ENCODE results near the gene FGF14. TPM values are rescaled to one million over a fixed set of nuclear protein-coding genes. Genes with fewer than 3 reads are reported as not detected.

FGF14 gene
- total RNA-seq, 1 experiment from 2014 or later: 0.22 TPM

GRCh38 chr13:101988140-101988539 is 413.7 kb downstream of the FGF14 start:
- Histone ChIP-seq H3T11ph (ENCODE audit: low read length) (no peak overlapping the region), H3K23me2 (ENCODE audit: insufficient read length, low read depth, low read length, poor library complexity, severe bottlenecking) (no peaks in the 10 kb centered on the region), H2BK12ac (ENCODE audit: insufficient read length, low read depth, low read length) (no peak overlapping the region), H2BK15ac (ENCODE audit: low read depth, low read length) (no peak overlapping the region), H3K4me1 (ENCODE audit: insufficient read depth, low read length) (no peaks in the 10 kb centered on the region), H3K14ac (ENCODE audit: insufficient read depth, low read length) (no peak overlapping the region), H3K9me3 (ENCODE audit: control insufficient read depth, low read depth, low read length) (no peaks in the 10 kb centered on the region), H3K79me2 (ENCODE audit: insufficient read depth, low read length) (no peaks in the 10 kb centered on the region), H2AFZ (ENCODE audit: low read length) (no peak overlapping the region), H3K27me3 (ENCODE audit: insufficient read depth, low read length) (no peaks in the 10 kb centered on the region), H3K4me2 (ENCODE audit: insufficient read depth, insufficient read length, low read length) (no peak overlapping the region), H4K91ac (ENCODE audit: insufficient read length, low read depth, low read length) (no peak overlapping the region), H2BK20ac (ENCODE audit: low read depth, low read length, poor library complexity, severe bottlenecking) (no peak overlapping the region), H3K23ac (ENCODE audit: insufficient read length, low read depth, low read length) (no peak overlapping the region), H3K27ac (ENCODE audit: insufficient read length, low read depth, low read length) (no peak overlapping the region), H2BK5ac (ENCODE audit: insufficient read length, low read length) (no peak overlapping the region), H4K8ac (replicated peaks; ENCODE audit: insufficient read length, low read depth, low read length) (no peak overlapping the region), H3K9ac (ENCODE audit: extremely low read depth, insufficient read length, low read length) (no peak overlapping the region), H4K20me1 (ENCODE audit: control insufficient read depth, insufficient read depth, insufficient read length) (no peaks in the 10 kb centered on the region), H3K79me1 (ENCODE audit: insufficient read depth, low read depth, low read length, poor library complexity, severe bottlenecking) (no peaks in the 10 kb centered on the region), H3K18ac (ENCODE audit: insufficient read length, low read depth, low read length) (no peak overlapping the region), H3K56ac (ENCODE audit: insufficient read length, low read depth, low read length) (no peak overlapping the region), H3K4ac (ENCODE audit: low read depth, low read length) (no peak overlapping the region), H2AK5ac (ENCODE audit: insufficient read length, low read length) (no peak overlapping the region), H2BK120ac (ENCODE audit: low read depth, low read length, poor library complexity, severe bottlenecking) (no peak overlapping the region), H4K5ac (ENCODE audit: insufficient read length, low read depth, low read length) (no peak overlapping the region)
- H3K36me3 Mint-ChIP-seq (ENCODE audit: insufficient read depth in 1 of 3, low read depth in 3 of 3): no peaks in the 10 kb centered on the region
- no CpG with 5 or more reads among the region's 4 CpGs for WGBS (ENCODE audit: extremely low coverage, insufficient read length, low lambda C conversion rate)
- no peak overlapping the region for H3K27ac Mint-ChIP-seq
- no peaks in the 10 kb centered on the region for H3K4me1 Mint-ChIP-seq
- TF ChIP-seq CTCF (conservative IDR thresholded peaks at IDR 0.05): no peak
- DNase-seq: no peak
- no peak overlapping the region for H3K4me3 Mint-ChIP-seq
- no peaks in the 10 kb centered on the region for H3K9me3 Mint-ChIP-seq
- H3K27me3 Mint-ChIP-seq (ENCODE audit: low read depth): no peaks in the 10 kb centered on the region

Measured in H9 (cell line).